HepG2 (cell line): ENCODE data around the gene TXNL4B. TPM values are rescaled to one million over a fixed set of nuclear protein-coding genes. Genes with fewer than 3 reads are reported as not detected.

Source experiments
- ELF3 ChIP-seq: IDR thresholded peaks from 2 replicates; pipeline ENCODE4 v1.6.1; 2016; ENCODE audit warnings: missing genetic modification reagents, missing compliant biosample characterization
- ETV5 ChIP-seq: IDR thresholded peaks from 2 replicates; pipeline ENCODE4 v1.6.1; 2018; ENCODE audit warnings: missing biosample characterization, missing genetic modification reagents, inconsistent platforms, borderline replicate concordance
- EZH2 ChIP-seq: conservative IDR thresholded peaks from 2 replicates; pipeline ENCODE4 v1.6.1; 2012; ENCODE audit warnings: mild to moderate bottlenecking, low read depth, low read length, moderate library complexity
- HNF4G ChIP-seq, 2 experiments: sonication (generic) in 1 of 2; formaldehyde crosslinking in 1 of 2; IDR thresholded peaks; 2 replicates each; pipeline versions ENCODE4 v1.4.0 to v1.6.1; 2011 to 2020; ENCODE audit warnings: borderline replicate concordance in 2 of 2, low read depth in 2 of 2, mild to moderate bottlenecking in 2 of 2, low read length in 1 of 2, missing genetic modification reagents in 1 of 2, moderate library complexity in 1 of 2
- HNRNPL ChIP-seq: fragments of 200-400 bp; formaldehyde crosslinking; IDR thresholded peaks from 2 replicates; pipeline ENCODE4 v1.6.1; 2017; ENCODE audit warnings: mild to moderate bottlenecking, low read depth, low read length
- ISL2 ChIP-seq: sonication (generic); formaldehyde crosslinking; IDR thresholded peaks from 2 replicates; pipeline ENCODE4 v1.5.0; 2020; ENCODE audit warnings: missing genetic modification reagents
- KDM4B ChIP-seq: sonication (generic); formaldehyde crosslinking; IDR thresholded peaks from 2 replicates; pipeline ENCODE4 v1.4.0; 2020; ENCODE audit warnings: missing genetic modification reagents
- MEIS2 ChIP-seq: sonication (generic); formaldehyde crosslinking; IDR thresholded peaks from 2 replicates; pipeline ENCODE4 v1.9.0; 2021; ENCODE audit warnings: mild to moderate bottlenecking, missing genetic modification reagents
- NCOA2 ChIP-seq: sonication (generic); formaldehyde crosslinking; IDR thresholded peaks from 2 replicates; pipeline ENCODE4 v1.8.0; 2022; ENCODE audit warnings: inconsistent platforms
- POLR2A ChIP-seq, 2 experiments: IDR thresholded peaks; 2 replicates each; pipeline ENCODE4 v1.6.1; 2011; ENCODE audit warnings: low read depth in 2 of 2, low read length in 2 of 2, mild to moderate bottlenecking in 1 of 2, moderate library complexity in 1 of 2; ENCODE audit not compliant: insufficient read depth in 1 of 2
- ZBTB21 ChIP-seq: sonication (generic); formaldehyde crosslinking; IDR thresholded peaks from 2 replicates; pipeline ENCODE4 v1.4.0; 2020; ENCODE audit warnings: missing genetic modification reagents
- ZMYM3 ChIP-seq: sonication (generic); formaldehyde crosslinking; IDR thresholded peaks from 2 replicates; pipeline ENCODE4 v1.5.1; 2020; ENCODE audit warnings: mild to moderate bottlenecking, missing genetic modification reagents
- ZNF331 ChIP-seq: sonication (generic); formaldehyde crosslinking; IDR thresholded peaks from 2 replicates; pipeline ENCODE4 v1.4.0; 2020; ENCODE audit warnings: missing genetic modification reagents
- ZNF431 ChIP-seq: sonication (generic); formaldehyde crosslinking; IDR thresholded peaks from 2 replicates; pipeline ENCODE4 v1.9.0; 2022; ENCODE audit warnings: missing genetic modification reagents, low read depth, mild to moderate bottlenecking, borderline replicate concordance
- ZNF441 ChIP-seq: sonication (generic); formaldehyde crosslinking; IDR thresholded peaks from 2 replicates; pipeline ENCODE4 v1.7.0; 2021; ENCODE audit warnings: missing genetic modification reagents, borderline replicate concordance
- ZNF510 ChIP-seq: sonication (generic); formaldehyde crosslinking; IDR thresholded peaks from 2 replicates; pipeline ENCODE4 v1.4.0; 2020; ENCODE audit warnings: low read depth, mild to moderate bottlenecking, missing genetic modification reagents
- ZNF792 ChIP-seq: IDR thresholded peaks from 2 replicates; pipeline ENCODE4 v1.6.1; 2016
- ZNF83 ChIP-seq: sonication (generic); formaldehyde crosslinking; IDR thresholded peaks from 2 replicates; pipeline ENCODE4 v1.4.0; 2020; ENCODE audit warnings: missing genetic modification reagents, mild to moderate bottlenecking, borderline replicate concordance
- polyA plus RNA-seq, 8 experiments: library from polyadenylated mRNA; depleted of rRNA in 3 of 8; stranded (reverse) in 7 of 8; unstranded in 1 of 8; fragments of >200 nt; fragmentation: Illumina TruSeq in 4 of 8; extraction: Trizol in 4 of 8; gene quantifications; 2 replicates each; pipeline versions ENCODE4 v1.2.1 to v1.2.3, GENCODE V29; 2011 to 2016; ENCODE audit warnings: low read depth in 4 of 8, missing spikeins in 1 of 8, mixed read lengths in 1 of 8; ENCODE audit not compliant: insufficient read depth in 1 of 8
- total RNA-seq, 5 experiments: library from RNA; depleted of rRNA; stranded (reverse); fragments of >200 nt; fragmentation: Illumina TruSeq; extraction: Trizol; gene quantifications; 2 replicates each; pipeline ENCODE4 v1.2.3, GENCODE V29; 2016; ENCODE audit warnings: low read depth in 1 of 5
- TF ChIP-seq, protein P1 (sequence below): sonication (generic); formaldehyde crosslinking; IDR thresholded peaks from 2 replicates; pipeline ENCODE4 v1.4.0; 2020; ENCODE audit warnings: mild to moderate bottlenecking, missing genetic modification reagents, borderline replicate concordance
- TF ChIP-seq, protein P2 (sequence below): conservative IDR thresholded peaks from 2 replicates; pipeline ENCODE4 v1.6.1; 2018; ENCODE audit warnings: missing genetic modification reagents
- TF ChIP-seq, protein P3 (sequence below): sonication (generic); formaldehyde crosslinking; IDR thresholded peaks from 2 replicates; pipeline ENCODE4 v1.5.1; 2020; ENCODE audit warnings: mild to moderate bottlenecking, missing genetic modification reagents, moderate library complexity
- TF ChIP-seq, protein P4 (sequence below): IDR thresholded peaks from 2 replicates; pipeline ENCODE4 v1.6.1; 2016; ENCODE audit warnings: missing genetic modification reagents, missing compliant biosample characterization

TXNL4B gene
- total and polyA plus RNA-seq, 2 of the 13 experiments (the other 11 are each of a cell fraction or from before 2014, with no cell fraction given): 17.4 to 18.3 TPM

DNA sequence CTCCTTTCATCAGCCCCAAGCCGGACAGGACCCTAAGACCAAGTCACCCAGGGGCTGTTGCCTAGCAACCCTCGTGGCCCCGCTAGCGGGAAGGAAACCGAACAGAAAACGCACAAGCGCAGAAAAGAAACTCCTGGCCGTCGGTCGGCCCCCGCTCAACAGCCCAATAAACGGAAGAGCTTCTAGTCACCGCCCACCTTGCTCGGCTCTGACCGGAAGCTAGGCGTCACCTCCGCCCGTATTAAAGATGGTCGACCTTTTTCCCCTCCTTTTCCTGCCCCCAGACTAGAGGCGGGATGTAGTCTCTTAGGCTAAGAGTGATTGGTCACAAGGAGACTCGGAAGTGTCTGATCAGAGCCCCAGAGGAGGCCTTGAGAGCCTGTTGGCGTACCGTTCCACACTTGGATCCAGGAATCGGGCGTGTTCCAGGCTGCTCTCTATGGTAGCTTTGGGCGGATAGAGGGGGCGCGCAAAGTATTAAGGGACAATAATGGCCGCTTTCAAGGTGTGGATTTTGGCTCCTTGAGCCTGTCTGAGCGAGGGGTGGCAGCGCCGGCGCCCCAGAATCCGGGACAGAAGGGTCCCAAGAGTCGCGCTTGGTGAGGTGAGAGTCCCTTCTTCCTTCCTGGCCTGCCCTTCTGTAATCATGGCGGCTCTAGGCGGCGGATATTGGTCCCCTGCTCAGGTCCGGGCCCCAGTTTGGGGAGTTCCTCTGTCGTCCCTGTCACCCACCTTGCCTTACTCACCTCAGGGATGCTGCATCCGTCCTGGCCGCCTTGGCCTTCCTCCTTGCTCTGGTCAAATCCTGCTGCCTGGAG is at the start of gene TXNL4B, which contains the start of gene DHX38 (continued):
- TF ChIP-seq, protein P1, sequence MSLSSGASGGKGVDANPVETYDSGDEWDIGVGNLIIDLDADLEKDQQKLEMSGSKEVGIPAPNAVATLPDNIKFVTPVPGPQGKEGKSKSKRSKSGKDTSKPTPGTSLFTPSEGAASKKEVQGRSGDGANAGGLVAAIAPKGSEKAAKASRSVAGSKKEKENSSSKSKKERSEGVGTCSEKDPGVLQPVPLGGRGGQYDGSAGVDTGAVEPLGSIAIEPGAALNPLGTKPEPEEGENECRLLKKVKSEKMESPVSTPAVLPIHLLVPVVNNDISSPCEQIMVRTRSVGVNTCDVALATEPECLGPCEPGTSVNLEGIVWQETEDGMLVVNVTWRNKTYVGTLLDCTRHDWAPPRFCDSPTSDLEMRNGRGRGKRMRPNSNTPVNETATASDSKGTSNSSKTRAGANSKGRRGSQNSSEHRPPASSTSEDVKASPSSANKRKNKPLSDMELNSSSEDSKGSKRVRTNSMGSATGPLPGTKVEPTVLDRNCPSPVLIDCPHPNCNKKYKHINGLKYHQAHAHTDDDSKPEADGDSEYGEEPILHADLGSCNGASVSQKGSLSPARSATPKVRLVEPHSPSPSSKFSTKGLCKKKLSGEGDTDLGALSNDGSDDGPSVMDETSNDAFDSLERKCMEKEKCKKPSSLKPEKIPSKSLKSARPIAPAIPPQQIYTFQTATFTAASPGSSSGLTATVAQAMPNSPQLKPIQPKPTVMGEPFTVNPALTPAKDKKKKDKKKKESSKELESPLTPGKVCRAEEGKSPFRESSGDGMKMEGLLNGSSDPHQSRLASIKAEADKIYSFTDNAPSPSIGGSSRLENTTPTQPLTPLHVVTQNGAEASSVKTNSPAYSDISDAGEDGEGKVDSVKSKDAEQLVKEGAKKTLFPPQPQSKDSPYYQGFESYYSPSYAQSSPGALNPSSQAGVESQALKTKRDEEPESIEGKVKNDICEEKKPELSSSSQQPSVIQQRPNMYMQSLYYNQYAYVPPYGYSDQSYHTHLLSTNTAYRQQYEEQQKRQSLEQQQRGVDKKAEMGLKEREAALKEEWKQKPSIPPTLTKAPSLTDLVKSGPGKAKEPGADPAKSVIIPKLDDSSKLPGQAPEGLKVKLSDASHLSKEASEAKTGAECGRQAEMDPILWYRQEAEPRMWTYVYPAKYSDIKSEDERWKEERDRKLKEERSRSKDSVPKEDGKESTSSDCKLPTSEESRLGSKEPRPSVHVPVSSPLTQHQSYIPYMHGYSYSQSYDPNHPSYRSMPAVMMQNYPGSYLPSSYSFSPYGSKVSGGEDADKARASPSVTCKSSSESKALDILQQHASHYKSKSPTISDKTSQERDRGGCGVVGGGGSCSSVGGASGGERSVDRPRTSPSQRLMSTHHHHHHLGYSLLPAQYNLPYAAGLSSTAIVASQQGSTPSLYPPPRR (CRISPR knock-in tag): no peak
- peak; percentile 74; the same call in 1 of the 2 replicates for TF ChIP-seq ZNF331 (CRISPR knock-in tag)
- TF ChIP-seq NCOA2 (CRISPR knock-in tag): no peak
- no peak for TF ChIP-seq EZH2
- TF ChIP-seq ETV5 (CRISPR knock-in tag): peak; percentile 86
- TF ChIP-seq, protein P2, sequence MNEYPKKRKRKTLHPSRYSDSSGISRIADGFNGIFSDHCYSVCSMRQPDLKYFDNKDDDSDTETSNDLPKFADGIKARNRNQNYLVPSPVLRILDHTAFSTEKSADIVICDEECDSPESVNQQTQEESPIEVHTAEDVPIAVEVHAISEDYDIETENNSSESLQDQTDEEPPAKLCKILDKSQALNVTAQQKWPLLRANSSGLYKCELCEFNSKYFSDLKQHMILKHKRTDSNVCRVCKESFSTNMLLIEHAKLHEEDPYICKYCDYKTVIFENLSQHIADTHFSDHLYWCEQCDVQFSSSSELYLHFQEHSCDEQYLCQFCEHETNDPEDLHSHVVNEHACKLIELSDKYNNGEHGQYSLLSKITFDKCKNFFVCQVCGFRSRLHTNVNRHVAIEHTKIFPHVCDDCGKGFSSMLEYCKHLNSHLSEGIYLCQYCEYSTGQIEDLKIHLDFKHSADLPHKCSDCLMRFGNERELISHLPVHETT (CRISPR knock-in tag): no peak
- TF ChIP-seq, protein P3, sequence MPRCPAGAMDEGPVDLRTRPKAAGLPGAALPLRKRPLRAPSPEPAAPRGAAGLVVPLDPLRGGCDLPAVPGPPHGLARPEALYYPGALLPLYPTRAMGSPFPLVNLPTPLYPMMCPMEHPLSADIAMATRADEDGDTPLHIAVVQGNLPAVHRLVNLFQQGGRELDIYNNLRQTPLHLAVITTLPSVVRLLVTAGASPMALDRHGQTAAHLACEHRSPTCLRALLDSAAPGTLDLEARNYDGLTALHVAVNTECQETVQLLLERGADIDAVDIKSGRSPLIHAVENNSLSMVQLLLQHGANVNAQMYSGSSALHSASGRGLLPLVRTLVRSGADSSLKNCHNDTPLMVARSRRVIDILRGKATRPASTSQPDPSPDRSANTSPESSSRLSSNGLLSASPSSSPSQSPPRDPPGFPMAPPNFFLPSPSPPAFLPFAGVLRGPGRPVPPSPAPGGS: peak; percentile 56; the same call in 1 of the 2 replicates
- no peak for TF ChIP-seq ZBTB21 (CRISPR knock-in tag)
- peak; percentile 20; the same call in 1 of the 2 replicates for TF ChIP-seq MEIS2 (CRISPR knock-in tag)
- peak; percentile 69 to 95 for TF ChIP-seq POLR2A (IDR thresholded peaks at IDR 0.05; ENCODE audit: insufficient read depth in 1 of 2, low read depth in 2 of 2, low read length in 2 of 2)
- TF ChIP-seq ZNF510: no peak
- no peak; the same call in 1 of the 2 replicates for TF ChIP-seq ZNF431
- no peak for TF ChIP-seq ZMYM3 (CRISPR knock-in tag)
- no peak for TF ChIP-seq HNF4G (IDR thresholded peaks at IDR 0.05; ENCODE audit: borderline replicate concordance, low read depth, low read length)
- TF ChIP-seq HNF4G (CRISPR knock-in tag; IDR thresholded peaks at IDR 0.05; ENCODE audit: borderline replicate concordance, low read depth): no peak; the same call in 1 of the 2 replicates
- 0 out of 2 replicates have a peak, but pooled peaks have one; percentile 14 for TF ChIP-seq HNRNPL
- TF ChIP-seq ZNF441: no peak; the same call in 1 of the 2 replicates
- peak; percentile 81 for TF ChIP-seq ELF3 (CRISPR knock-in tag)
- TF ChIP-seq ZNF792: peak; percentile 69; the same call in 1 of the 2 replicates
- TF ChIP-seq, protein P4, sequence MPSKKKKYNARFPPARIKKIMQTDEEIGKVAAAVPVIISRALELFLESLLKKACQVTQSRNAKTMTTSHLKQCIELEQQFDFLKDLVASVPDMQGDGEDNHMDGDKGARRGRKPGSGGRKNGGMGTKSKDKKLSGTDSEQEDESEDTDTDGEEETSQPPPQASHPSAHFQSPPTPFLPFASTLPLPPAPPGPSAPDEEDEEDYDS: peak; percentile 91
- no peak; the same call in none of the 2 replicates for TF ChIP-seq ISL2 (CRISPR knock-in tag)
- peak; percentile 50; the same call in 1 of the 2 replicates for TF ChIP-seq ZNF83
- no peak; the same call in 1 of the 2 replicates for TF ChIP-seq KDM4B (CRISPR knock-in tag)
